Stomach smooth muscle (tissue), 2 donors: ENCODE data around the gene MBNL1.

ENCODE experiments used
- H3K27ac ChIP-seq: one replicate; pipeline ENCODE4 v1.7.0; 2013; ENCODE audit warnings: mild to moderate bottlenecking, low read length, inconsistent platforms
- H3K27me3 ChIP-seq, 2 donors: one replicate each; pipeline ENCODE4 v1.7.0; 2013; ENCODE audit warnings: low read length in 2 of 2; ENCODE audit not compliant: insufficient read depth in 2 of 2, control insufficient read depth in 1 of 2
- H3K36me3 ChIP-seq, 2 donors: one replicate each; pipeline ENCODE4 v1.7.0; 2013; ENCODE audit warnings: low read length in 2 of 2; ENCODE audit not compliant: control insufficient read depth in 2 of 2, insufficient read depth in 2 of 2
- H3K4me1 ChIP-seq: one replicate; pipeline ENCODE4 v1.7.0; 2013; ENCODE audit warnings: low read length; ENCODE audit not compliant: control insufficient read depth, insufficient read depth
- H3K4me3 ChIP-seq, 2 donors: one replicate each; pipeline ENCODE4 v1.7.0; 2013; ENCODE audit warnings: low read length in 2 of 2
- H3K9ac ChIP-seq, 2 donors: one replicate each; pipeline ENCODE4 v1.7.0; 2013; ENCODE audit warnings: low read length in 2 of 2, mild to moderate bottlenecking in 1 of 2
- H3K9me3 ChIP-seq, 2 donors: one replicate each; pipeline ENCODE4 v1.7.0; 2013; ENCODE audit warnings: low read length in 2 of 2; ENCODE audit not compliant: control insufficient read depth in 2 of 2
- donor health status: healthy.
- donor health status: Pancreatic carcinoma.

The MBNL1 gene

DNA sequence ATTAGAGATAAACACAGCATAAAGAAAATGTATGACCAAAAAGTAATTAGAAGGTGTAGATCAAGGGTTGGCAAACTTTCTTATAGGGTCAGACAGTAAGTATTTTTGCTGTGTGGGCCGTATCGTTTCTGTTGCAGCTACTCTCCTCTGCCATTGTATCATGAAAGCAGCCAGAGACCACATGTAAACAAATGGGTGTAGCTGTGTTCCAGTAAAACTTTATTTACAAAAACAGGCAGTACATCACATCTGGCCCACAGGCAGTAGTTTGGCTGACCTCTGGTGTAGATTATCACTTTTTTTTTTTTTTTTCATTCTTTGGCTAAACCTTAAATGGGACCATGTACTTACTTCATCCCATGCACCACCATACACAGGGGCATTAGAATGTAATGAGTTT is 190.8 kb downstream of the MBNL1 start:
- Histone ChIP-seq H3K36me3 (peaks cover 13 to 15% of the 10 kb centered on the region in 2 donors), H3K9me3 (no peaks in the 10 kb centered on the region), H3K9ac (no peak overlapping the region), H3K27ac (no peak overlapping the region), H3K27me3 (no peaks in the 10 kb centered on the region), H3K4me3 (no peak overlapping the region), H3K4me1 (peaks cover 3% of the 10 kb centered on the region)

DNA sequence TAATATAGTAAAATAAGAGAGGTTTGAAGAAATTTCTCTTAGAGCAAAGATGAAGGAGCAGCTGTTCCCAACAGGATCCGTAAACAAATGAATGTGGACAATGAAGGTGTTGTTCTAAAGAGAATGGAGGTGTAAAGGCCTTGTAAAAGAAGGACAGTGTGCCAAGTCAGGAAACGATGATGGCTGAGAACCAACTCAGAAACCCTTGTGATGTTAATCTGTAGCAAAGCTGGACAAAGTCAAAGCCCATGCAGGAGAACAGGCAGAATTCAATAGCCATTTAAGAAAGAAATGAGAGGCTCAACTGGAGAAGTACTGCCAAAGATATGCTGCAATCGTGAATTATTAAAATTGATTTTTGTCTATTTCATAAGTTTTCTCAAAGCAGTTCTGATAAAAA is 192.2 kb downstream of the MBNL1 start:
- Histone ChIP-seq H3K27ac (no peak overlapping the region), H3K36me3 (peaks cover 14 to 15% of the 10 kb centered on the region in 2 donors), H3K9ac (no peak overlapping the region), H3K4me1 (peaks cover 3% of the 10 kb centered on the region), H3K27me3 (no peaks in the 10 kb centered on the region), H3K9me3 (no peaks in the 10 kb centered on the region), H3K4me3 (no peak overlapping the region)

DNA sequence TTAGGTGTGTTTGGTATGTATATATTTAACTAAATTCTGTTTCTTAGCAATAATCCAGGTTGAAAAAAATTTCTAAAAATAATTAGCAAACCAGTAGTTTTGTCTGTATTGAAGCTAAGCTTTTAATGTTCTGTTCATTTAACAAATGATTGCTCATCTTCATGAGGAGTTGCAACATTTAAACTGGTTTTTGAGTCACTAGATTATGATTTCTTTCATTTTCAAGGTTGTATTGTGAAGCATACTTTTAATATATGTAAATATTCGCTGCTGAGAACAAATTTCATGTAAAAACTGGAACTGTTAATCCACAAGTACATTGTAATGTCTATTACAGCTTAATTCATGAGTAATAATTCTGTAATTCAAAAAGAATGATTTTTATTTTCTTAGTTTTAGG is 192.7 kb downstream of the MBNL1 start:
- Histone ChIP-seq H3K4me1 (peaks cover 3% of the 10 kb centered on the region), H3K9me3 (no peaks in the 10 kb centered on the region), H3K27ac (no peak overlapping the region), H3K36me3 (peaks cover 9 to 10% of the 10 kb centered on the region in 2 donors), H3K4me3 (no peak overlapping the region), H3K27me3 (no peaks in the 10 kb centered on the region), H3K9ac (no peak overlapping the region)

DNA sequence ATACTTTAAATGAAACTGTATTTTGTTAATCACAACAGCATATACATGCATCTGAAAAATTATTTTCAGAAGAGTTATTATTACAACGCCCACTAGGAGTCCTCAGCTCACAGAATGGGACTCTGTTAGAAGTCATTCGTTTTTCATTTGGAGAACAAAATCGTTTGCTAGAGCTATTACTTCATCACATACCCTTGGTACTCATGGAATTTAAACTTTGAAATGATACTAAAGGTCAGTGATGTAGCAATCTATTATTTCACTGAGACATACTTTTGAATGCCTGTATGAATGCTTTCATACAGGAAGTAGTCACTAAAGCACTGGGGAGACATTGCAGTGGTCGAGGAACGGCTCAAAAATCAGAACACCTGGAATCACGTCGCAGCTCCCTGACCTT is 198.1 kb downstream of the MBNL1 start:
- Histone ChIP-seq H3K27me3 (no peaks in the 10 kb centered on the region), H3K9me3 (no peaks in the 10 kb centered on the region), H3K27ac (no peak overlapping the region), H3K4me1 (no peaks in the 10 kb centered on the region), H3K9ac (no peak overlapping the region), H3K36me3 (peaks cover 6 to 10% of the 10 kb centered on the region in 2 donors), H3K4me3 (no peak overlapping the region)

DNA sequence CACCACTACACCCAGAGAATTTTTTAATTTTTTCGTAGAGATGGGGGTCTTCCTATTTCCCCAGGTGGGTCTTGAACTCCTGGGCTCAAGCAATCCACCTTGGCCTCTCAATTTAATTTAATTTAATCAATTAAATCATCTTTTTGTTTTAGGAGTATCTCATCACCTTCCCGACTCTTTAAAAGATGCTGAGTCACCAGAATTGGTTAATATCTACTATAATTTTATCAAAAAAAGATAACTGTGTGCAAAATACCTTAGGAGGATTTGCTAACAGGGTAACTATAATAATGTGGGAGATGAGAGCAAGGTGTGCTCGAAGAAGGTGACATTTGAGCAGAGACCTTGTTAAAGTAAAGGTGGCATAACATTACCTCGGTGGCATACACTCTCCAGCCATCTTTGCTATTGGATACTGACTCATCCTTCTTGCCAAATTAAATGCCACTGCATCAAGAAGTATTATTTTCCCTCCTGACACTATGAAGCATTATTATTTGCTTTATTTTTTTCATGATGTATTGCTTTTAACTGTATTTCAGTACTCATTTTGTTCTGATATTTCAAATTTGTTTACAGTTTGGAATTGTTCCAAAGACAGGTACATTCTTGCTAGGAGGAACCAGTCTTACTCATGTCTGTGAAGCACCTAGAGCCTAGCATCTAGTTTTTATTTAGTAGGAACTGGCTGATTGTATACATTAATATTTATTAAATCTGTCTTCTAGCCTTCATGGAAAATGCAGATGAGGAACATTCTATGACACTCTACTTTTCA is 200.7 kb downstream of the MBNL1 start:
- no peak overlapping the region for H3K27ac ChIP-seq
- H3K9me3 ChIP-seq: no peaks in the 10 kb centered on the region
- peaks cover 2 to 3% of the 10 kb centered on the region in 2 donors for H3K36me3 ChIP-seq
- peaks cover 2% of the 10 kb centered on the region for H3K4me1 ChIP-seq
- H3K4me3 ChIP-seq: no peak overlapping the region
- no peak overlapping the region for H3K9ac ChIP-seq
- no peaks in the 10 kb centered on the region for H3K27me3 ChIP-seq

DNA sequence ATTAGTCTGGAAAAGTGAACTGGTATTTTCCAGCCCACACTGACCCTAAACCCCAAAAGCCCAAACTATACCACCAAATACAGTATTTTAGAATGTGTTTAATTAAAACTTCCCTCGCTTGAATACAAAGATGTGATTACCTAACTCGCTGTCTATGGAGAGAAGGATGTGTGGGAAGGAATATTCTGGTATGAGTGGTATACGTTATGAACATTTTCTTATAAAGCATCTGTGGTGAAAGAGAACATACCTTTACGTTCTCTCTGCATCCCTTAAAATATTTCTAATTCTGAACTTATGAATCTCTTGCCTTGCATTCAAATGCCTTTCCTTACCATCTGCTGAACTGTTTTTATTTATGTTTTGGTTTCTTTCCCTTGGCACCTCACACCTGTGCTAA is 201.4 kb downstream of the MBNL1 start:
- peaks cover 0 to 2% of the 10 kb centered on the region in 2 donors for H3K36me3 ChIP-seq
- H3K9ac ChIP-seq: no peak overlapping the region
- no peaks in the 10 kb centered on the region for H3K9me3 ChIP-seq
- H3K27ac ChIP-seq: no peak overlapping the region
- H3K27me3 ChIP-seq: no peaks in the 10 kb centered on the region
- H3K4me1 ChIP-seq: peaks cover 2% of the 10 kb centered on the region
- H3K4me3 ChIP-seq: no peak overlapping the region

DNA sequence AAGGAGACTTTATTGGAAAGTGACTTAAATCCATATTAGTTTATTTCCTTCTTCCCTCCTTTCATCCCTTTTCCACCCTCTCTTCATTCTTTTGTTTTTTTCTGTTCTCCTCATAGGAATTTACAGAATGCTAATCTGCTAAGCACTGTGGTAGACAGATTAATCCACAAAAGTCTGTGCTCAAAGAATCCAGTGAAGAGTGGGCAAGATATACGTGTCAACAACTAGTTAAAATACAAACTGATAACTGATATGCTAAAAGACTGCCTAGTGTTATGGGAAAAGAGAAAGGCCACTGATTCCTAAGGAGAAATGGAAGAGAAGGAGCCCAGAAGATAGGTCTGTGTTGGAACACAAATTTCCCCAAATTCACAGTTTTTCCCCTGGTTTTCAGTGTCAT is 202.2 kb downstream of the MBNL1 start:
- no peaks in the 10 kb centered on the region for H3K27me3 ChIP-seq
- no peak overlapping the region for H3K27ac ChIP-seq
- H3K9me3 ChIP-seq: peaks cover 0 to 3% of the 10 kb centered on the region in 2 donors
- H3K9ac ChIP-seq: no peak overlapping the region
- peaks cover 0 to 2% of the 10 kb centered on the region in 2 donors for H3K36me3 ChIP-seq
- H3K4me1 ChIP-seq: peaks cover 2% of the 10 kb centered on the region
- no peak overlapping the region for H3K4me3 ChIP-seq

DNA sequence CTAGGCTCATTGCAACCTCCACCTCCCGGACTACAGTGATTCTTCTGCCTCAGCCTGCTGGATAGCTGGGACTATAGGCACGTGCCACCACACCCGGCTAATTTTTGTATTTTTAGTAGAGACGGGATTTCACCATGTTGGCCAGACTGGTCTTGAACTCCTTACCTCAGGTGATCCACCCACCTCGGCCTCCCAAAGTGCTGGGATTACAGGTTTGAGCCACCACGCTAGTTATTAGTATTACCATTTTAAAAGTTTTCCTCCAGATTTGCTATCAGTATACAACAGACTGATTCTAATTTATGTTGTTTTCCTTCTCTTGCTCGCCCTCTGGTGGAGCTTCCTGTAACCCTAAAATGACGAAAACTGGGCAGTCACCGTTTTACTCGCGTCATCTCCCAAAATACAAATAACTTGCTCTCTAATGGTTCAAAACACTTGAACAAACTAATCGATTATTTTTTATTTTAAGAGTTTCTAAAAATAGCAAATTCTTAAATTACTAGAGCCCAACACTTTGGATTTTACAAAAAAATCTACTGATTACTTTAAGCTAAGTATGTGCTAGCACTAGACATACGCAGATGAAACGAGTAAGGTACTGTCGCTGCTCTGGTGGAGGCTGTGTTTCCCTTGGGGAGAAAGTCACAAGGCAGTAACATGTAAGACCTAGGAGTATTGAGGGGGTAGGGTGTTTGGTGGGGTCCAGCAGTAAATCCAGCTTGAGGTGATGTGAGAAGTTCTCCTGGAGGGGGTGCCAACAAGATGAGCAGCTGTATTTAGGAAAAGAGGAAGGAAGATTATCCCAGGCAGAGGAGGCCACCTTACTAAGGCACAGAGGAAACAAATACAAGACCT is 203.3 kb downstream of the MBNL1 start:
- Histone ChIP-seq H3K4me3 (peak overlapping the region; percentile 55 to 58), H3K36me3 (no peaks in the 10 kb centered on the region), H3K27ac (no peak overlapping the region), H3K4me1 (peaks cover 2% of the 10 kb centered on the region), H3K9me3 (peaks cover 0 to 3% of the 10 kb centered on the region in 2 donors), H3K27me3 (no peaks in the 10 kb centered on the region), H3K9ac (peak overlapping the region in 1 of 2 donors; percentile 47)

DNA sequence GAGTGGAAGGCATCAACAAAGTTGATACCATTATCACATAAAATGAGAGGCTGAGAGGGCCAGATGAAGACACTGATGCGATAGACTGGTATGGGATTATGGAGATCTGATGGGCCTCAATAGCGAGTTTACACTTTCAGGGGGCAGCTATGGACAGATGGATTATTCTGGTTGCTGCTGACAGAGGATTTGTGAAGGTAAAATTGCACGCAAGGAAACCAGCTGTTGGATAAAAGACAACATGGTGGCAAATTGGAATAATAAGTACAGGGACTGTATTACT is 203.9 kb downstream of the MBNL1 start:
- peak overlapping the region in 1 of 2 donors; percentile 58 for H3K4me3 ChIP-seq
- H3K27ac ChIP-seq: no peak overlapping the region
- peaks cover 2% of the 10 kb centered on the region for H3K4me1 ChIP-seq
- H3K9ac ChIP-seq: peak overlapping the region in 1 of 2 donors; percentile 47
- no peaks in the 10 kb centered on the region for H3K27me3 ChIP-seq
- peaks cover 0 to 3% of the 10 kb centered on the region in 2 donors for H3K9me3 ChIP-seq
- no peaks in the 10 kb centered on the region for H3K36me3 ChIP-seq

DNA sequence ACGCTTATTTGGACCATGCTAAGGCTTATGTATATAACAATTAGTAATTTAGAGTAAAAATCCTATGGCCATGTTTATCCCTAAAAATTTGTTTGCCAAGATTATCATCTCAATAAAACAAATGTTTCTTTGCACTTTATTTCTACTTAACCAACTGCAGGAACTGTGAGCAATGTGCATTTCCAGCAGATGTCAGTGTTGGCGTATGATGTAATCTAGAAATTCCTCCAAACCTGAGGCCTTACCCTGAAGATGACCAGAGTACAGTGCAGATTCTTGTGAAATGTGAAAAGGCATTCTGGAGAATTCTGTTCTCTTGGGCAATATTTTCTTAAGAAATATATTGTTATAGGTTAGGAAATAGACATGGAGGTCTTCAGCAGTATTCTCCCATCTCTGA is 205.9 kb downstream of the MBNL1 start:
- Histone ChIP-seq H3K4me3 (no peak overlapping the region), H3K36me3 (no peaks in the 10 kb centered on the region), H3K4me1 (peaks cover 2% of the 10 kb centered on the region), H3K27me3 (no peaks in the 10 kb centered on the region), H3K9ac (no peak overlapping the region), H3K9me3 (peaks cover 0 to 3% of the 10 kb centered on the region in 2 donors), H3K27ac (no peak overlapping the region)

DNA sequence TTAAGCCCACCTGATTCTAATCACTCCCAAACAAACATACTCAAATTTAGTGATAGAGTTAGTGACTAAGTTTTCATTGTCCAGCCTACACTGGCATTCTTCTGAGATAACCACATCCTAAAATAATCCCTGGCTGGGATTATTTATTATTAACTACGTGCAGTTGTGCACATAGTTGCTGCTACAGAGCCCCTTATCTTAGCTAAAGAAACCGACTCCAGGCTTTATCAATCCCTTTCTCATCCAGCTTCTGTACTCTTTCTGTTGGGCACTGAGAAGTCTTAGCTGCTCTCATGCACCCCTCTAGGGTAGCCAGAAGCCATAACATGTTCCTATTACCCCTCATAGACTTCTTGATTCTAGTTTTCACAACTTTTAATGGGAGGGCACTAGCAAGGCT is 208.7 kb downstream of the MBNL1 start:
- Histone ChIP-seq H3K4me3 (no peak overlapping the region), H3K9me3 (peaks cover 0 to 3% of the 10 kb centered on the region in 2 donors), H3K4me1 (no peaks in the 10 kb centered on the region), H3K36me3 (no peaks in the 10 kb centered on the region), H3K27me3 (no peaks in the 10 kb centered on the region), H3K9ac (no peak overlapping the region), H3K27ac (no peak overlapping the region)
